ENCODE data around the gene PDCD4.
A peak's percentile ranks its signal among the peaks of the same experiment; 100 is the strongest.

Gene PDCD4

DNA sequence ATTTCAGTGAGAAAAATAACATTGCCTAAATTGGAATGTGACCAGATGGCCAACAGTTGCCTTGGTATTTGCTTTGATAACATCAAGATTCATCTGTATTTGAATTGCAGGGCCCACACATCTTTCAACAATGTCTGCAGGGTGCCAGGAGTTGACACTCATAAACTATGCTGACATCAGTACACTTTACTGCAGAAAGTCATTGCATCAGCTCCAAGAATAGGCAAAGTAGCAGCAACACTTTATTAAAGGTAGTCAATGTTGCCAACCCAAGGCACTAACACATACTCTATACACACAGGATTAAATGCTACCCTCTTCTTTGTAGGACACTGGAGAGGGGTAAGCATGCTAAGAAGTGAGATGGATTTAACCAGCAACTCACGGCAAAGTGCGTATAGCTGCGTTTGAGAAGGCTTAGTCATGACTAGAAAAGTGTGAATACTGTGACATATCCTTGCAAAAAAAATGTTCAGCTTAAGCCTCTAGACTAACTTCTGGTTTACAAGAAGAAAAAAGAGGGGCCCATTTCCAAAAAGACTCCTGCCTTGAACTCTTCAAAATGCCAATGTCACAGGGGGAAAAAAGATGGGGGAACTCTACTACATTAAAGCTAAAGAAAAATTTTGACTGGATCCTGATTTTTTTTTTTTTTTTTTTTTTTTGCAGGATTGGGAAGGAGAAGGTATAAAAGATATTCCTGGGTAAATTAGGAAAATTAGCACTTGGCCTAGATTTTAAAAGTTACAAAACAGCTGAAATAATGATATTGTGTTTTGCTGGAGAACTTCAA, 45.0 kb downstream of the PDCD4 start:
- FAIRE-seq (no peak), DNase-seq (ENCODE audit: insufficient read length, low spot score) (peak; percentile 20)

DNA sequence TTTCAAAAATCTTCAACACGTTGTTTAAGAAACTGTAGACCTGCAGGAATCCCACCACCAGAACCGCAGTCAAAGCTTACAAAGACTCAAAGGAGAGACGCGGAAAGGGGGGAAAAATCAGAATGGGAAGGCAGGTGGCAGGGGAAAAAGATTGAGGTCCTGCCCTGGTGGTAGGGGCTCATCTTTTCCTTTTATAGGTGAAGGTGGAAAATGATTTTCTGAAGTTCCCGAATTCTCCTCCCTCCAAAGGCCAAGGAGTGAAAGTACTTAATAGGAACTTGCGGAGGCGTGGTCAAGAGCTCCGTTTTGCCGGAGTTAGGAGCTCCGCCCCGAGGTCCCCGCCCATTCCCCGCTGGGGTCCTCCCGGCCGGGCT, 46.5 kb downstream of the PDCD4 start:
- peak; percentile 71 for DNase-seq (ENCODE audit: insufficient read length, low spot score)
- no peak for FAIRE-seq

DNA sequence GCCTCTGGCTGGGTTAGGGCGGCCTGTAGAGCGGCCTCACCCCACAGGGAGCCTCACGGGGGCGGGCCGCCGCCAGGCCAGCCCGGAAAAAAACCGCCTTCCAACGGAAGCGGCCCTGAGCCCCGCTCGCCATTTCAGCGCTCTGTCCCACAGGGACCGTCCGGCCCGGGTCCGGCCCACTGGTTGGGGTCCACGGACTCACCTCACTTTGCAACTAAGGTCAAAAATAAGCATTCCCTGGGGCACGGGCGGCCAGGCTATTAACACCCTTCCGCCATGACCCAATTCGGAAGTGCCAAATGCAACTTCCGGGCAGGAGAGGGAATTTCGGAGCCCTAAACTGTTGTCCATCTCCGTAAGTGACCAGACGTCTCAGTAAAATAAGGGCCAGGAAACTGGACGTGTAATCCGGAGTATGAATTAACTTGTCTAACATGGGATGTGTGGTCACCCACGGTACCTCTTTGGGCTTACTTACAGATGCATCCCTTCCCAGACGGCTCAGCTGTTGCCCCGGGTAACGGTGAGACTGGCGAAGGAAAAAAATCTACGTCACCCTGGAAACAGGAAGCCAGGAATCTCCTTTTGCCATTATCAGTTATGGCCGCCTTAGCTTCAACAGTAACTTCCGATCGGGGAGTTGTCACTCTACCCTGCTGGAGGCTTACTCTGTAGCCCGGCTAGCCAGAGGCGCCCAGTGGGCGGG, 47.1 kb downstream of the PDCD4 start, which contains the start of gene BBIP1:
TSS of gene BBIP1 (minus strand) at position 538 of the 706 bp plus-strand sequence. CDS start 1,023 bp downstream, outside the sequence.
- DNase-seq (ENCODE audit: insufficient read length, low spot score) (peak; percentile 75), FAIRE-seq (no peak)

DNA sequence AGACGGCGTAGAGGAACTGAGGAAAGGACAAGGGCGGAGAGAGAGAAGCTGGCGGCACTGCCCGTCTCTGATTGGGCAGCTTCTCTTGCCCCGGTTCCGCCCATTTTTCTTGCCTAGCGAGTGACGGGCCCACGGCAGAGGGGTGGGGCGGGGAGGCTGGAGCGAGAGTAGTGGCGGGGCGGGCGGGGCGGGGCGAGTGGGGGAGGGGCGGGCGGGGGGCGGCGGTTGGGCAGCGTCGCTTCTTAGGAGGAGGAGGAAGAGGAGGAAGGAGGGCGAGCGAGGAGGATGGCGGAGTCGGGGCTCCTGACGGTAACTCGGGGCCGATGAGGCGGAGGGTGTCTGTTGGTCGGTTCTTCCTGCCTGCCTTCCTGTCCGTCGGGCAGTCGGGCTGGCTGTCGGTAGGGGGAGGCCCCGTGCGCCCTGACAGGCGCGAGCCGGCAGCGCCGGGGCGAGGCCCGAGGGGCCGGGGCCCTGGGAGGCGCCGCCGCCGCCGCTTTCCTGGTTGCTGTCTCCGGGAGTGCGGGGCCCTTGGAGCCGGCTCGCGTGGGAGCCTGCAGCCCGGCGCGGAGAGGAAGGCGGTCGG, 47.7 kb downstream of the PDCD4 start, which contains the start of gene SHOC2:
TSS of gene SHOC2 (plus strand) at position 256 of the 583 bp plus-strand sequence. CDS start 44,755 bp downstream, outside the sequence.
- DNase-seq (ENCODE audit: insufficient read length, low spot score) (no peak), FAIRE-seq (no peak)

DNA sequence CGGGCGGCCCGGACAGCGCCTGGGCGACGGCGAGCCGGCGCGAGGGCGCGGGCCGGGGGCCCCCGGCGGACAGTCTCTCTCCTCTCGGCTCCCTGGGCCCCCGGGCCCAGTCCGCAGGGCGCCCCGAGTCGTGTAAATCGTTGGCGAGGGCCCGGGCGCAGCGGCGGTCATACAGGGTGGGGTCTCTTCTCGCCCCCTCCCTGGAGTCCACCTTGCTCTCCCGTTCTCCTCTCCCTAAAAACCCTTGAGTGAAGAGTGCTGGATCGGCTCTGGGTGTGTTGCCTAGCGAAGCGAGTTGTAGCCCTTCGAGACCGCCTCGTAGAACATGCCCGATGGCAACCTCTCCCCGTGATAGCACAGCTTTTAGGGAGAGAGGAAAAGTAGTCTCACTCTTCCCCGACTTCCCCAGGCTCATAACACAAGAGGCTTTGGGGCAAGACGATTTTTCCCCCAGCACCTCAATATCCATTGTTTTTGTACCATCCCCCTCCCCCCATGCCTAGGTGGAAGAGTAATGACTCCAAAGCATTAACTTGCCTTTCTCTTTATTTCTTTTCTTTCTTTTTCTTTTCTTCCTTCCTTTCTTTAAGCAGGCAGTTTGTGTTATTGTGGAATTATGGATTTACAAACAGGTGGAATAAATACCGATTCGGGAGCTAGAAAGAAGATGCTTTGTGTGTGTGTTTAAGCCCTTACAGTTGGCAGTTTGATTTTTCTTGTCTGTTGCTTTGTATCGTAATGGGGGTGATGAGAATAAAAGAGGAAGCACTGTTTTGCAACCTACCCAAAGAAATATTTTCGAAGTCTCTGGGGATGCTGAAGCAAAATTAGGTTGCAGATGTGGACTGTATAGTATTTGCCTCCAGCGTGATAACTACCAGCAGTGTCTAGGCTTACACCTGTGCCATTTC, 48.5 kb downstream of the PDCD4 start:
- no peak for FAIRE-seq
- DNase-seq (ENCODE audit: insufficient read length, low spot score) = no peak

DNA sequence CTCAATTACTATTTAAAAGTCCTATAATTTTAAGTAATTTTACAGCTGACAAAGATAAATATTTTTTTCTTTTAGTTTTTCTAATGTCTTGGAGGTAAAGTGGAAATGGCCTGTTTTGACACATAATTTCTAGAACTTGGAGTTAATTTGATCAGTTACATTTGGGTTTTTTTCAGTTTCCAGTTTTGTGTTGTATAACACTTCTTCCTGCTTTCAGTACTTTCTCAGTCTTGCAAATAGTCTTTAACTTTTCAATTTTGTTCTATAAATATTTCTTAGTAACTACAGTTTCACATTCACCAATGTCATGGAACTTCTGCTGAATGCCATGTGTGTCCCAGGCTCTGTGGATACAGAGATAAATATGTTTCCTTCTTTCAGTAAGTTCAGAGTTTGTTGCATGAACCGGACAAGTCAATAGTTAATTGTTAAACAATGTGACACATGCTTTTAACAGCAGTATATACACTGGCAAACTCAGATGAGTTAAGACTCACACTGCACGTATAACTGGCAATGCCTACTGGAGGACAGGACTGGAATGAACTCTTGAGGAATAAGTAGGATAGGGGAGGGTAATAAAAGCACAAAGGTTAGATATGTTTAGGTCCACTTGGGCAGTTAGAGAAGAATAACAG, 52.2 kb downstream of the PDCD4 start:
- no peak for DNase-seq (ENCODE audit: insufficient read length, low spot score)
- FAIRE-seq = no peak

DNA sequence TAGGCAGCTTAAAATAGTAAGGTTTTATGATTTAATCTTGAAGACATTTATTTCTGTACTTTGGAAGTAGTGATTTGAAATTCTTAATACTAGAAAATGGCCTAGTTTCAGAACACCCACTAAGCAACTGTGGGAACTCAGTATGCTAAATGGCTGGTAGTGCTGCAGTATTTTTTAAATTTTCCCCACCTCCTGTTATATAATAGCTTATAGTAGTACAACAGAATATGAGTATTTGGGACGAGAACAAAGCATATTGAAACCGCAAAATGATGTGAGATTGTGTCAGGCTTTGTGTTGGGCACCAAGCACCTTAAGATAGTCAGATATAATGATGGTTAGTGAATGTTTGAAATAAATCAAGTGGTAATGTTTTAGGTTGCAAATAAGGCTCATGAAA, 55.7 kb downstream of the PDCD4 start:
- no peak for DNase-seq (ENCODE audit: insufficient read length, low spot score)
- no peak for FAIRE-seq

DNA sequence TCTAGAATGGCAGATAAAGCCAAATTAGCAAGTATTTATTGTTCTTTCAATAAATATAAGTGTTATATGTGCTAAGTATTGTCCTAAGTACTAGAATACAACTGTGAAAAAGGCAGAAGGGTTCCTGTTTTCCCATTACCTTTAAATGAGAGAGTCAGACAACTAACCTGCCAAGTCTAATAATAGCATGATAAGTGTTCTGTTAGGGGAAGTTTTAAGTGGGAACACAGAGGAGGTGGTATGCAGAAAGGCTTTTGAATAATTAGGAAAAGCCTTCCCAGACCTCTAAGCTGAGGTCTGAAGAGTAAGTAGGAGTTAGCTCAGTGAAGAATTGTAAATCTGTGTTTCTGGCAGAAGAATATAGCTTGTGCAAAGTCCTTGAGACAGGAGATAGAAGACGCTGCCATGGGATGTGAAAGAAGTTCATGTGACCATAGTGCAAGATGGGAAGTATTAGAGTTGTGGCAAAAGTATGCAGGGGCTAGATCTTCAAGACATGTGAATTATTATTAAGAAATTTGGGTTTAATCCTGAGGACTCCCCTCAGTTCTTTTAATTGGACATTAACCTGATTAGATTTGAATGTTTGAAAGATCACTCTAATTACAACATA, 60.1 kb downstream of the PDCD4 start:
- DNase-seq (ENCODE audit: insufficient read length, low spot score) (no peak), FAIRE-seq (no peak)

DNA sequence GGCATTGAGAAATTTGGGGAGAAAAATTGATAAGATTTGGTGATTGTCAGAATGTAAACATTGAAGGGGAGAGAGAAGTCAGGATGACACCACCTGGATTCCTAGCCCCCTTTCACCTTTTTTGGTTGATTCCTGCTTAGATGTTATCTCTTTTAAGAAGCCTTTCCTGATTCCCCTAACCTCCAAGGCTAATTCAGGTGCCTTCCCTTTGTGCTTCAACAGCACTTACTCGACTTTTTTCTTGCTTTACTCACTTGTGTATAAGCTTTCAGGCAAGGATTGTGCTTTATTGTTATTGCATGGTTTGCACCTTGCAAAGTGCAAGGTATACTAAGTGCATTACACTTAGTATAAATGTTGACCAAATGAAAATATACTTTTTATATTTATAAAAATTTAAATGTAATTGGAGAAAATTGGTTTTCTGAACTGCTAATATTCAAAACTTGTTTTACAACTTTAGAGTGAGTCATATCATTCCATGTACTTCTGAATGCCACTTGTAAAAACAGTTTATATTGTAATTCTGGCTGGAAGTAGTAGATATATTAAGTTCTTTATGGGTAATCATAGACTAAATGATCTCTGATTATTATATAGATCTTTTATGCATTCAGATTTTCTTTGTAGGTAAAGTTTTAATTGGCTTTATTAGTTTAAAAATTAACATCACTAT, 60.9 kb downstream of the PDCD4 start:
- no peak for DNase-seq (ENCODE audit: insufficient read length, low spot score)
- FAIRE-seq = no peak

DNA sequence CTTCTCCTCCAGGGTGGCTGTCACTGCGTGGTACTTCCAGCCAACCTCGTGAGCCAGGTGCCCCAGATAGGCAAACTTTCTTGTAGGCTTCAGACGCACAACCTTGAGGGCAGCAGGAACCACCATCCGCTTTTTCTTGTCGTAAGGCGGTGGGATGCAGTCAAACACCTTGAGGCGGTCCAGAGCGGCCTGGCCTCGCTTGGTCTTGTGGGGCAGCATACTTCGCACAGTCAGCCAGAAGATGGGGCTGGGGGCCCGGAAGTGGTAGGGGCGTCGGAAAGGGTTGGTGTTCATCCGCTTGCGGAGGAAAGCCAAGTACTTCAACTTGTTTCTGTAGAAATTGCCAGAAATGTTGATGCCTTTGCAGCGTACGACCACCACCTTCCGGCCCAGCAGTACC, 65.0 kb downstream of the PDCD4 start:
- no peak for DNase-seq (ENCODE audit: insufficient read length, low spot score)
- FAIRE-seq = no peak

DNA sequence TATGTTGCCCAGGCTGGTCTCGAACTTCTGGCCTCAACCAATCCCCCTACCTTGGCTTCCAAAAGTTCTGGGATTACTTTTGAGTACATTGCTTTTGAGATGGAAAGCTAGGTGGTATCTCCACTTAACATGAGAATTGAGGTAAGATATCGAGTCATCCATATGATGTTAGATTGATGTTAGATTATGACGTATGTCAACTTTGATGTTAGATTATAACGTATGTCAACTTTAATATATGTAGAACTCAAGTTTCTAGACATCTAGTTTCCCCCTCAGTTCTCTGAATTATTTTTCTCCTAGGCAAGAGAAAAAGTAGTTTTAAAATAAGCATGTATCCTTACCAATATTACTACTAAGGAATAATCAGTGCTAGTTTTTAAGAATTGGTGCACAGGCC, 67.7 kb downstream of the PDCD4 start:
- FAIRE-seq = no peak

DNA sequence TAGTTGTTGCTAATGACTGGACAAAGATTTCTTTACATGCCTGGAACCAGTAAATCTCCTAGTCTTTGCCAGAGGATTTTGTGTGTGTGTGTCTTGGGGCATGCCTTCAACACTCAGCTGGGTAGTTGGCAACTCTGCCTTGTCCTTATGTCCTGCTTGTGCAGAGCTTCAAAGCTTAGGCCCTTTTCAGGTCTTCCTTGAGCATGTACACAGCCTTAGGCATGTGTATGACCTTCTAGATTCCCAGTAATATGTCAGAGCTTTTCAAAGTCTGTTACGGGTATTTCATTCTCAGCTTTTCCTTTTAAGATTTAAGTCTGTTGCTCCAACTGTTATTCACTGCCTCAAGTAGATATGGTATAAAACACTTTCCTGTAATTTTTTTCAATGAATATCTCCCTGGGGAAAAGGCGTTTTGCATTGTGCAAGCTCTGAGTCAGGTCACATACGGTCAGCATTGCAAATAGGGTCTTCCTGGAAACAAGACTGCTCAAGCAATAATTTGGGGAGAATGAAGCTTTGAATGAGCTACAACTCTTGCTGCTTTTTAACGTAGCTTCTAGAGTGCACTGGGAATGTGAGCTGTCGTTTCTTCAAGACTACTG, 73.2 kb downstream of the PDCD4 start:
- DNase-seq (ENCODE audit: insufficient read length, low spot score) = no peak

More for the DNA sequence above, 67.7 kb downstream of the PDCD4 start:
- DNase-seq (ENCODE audit: insufficient read length, low spot score) = no peak

DNA sequence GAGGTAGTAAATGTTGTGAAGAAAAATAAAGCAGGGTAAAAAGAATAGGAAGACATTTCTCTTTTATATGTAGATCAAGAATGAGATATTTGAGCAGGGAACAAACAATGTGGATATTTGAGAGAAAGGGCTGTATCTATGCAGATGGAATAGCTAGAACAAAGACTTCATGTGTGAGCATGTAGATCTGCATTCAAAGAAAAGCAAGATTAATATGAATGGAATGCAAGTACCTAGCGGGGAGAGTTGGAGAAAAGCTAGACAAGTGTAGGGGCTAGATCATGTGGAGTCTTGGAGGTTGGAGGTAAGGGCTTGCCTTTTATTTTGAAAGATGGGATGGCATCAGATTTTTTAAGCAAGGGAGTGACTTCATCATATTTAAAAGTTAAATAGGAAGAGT, 74.8 kb downstream of the PDCD4 start:
- DNase-seq (ENCODE audit: insufficient read length, low spot score) = no peak
- no peak for FAIRE-seq

More for the DNA sequence above, 73.2 kb downstream of the PDCD4 start:
- FAIRE-seq = no peak

DNA sequence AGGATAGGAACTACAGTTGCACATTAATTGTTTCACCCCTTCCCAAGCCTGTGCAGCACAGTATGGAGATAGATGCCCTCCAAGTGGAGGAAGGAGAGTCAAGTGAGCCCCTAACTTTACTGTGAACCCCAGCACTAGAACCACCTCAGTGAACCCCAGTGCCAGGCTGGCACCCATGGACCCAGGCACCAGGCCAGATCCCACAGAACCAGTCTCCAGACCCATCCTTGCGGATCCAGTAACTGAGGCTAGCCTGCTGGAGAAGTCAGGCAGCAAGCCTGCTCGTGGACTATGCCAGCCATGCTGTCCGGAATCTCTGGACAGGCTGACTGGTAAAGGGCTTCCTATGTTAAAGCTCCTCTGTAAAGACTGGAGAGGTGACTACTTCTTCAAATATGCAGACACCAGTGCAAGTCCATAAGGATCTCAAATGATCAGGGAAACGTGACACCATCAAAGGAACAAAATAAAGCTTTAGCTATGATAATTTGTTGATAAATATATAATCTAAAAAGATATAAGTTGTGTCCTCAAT, 75.4 kb downstream of the PDCD4 start:
- no peak for FAIRE-seq
- DNase-seq (ENCODE audit: insufficient read length, low spot score) = peak; percentile 3
